GM04504 (cell line): ENCODE measurements around the gene TNRC6C.
"Not testable (repeated sequence)": the region's sequence is repeated elsewhere in the genome, so short reads cannot be mapped to it uniquely, and the experiment has no call there.

ENCODE experiments used
- DNase-seq: peaks from one replicate; pipeline ENCODE4 v3.0.0-alpha.2; 2012; ENCODE audit warnings: low read depth

TNRC6C gene

GRCh38 chr17:77933777-77934398 lies 24.6 kb upstream of the TNRC6C start:
- DNase-seq, result no peak

- no peak for DNase-seq
Measured at GRCh38 chr17:77935121-77935571, 23.4 kb upstream of the TNRC6C start.

GRCh38 chr17:77935744-77936143 lies 22.8 kb upstream of the TNRC6C start:
- DNase-seq, result not testable (repeated sequence)

- no peak for DNase-seq
Measured at GRCh38 chr17:77936881-77937280, 21.6 kb upstream of the TNRC6C start.

GRCh38 chr17:77941004-77941403 lies 17.5 kb upstream of the TNRC6C start:
- DNase-seq, result no peak

- no peak for DNase-seq
Measured at GRCh38 chr17:77942112-77942988, 16.2 kb upstream of the TNRC6C start.

GRCh38 chr17:77943971-77944370 lies 14.5 kb upstream of the TNRC6C start:
- no peak for DNase-seq

GRCh38 chr17:77944390-77945222 lies 13.9 kb upstream of the TNRC6C start:
- DNase-seq, result no peak

GRCh38 chr17:77946900-77947645 lies 11.4 kb upstream of the TNRC6C start:
- no peak for DNase-seq

GRCh38 chr17:77948690-77949114 lies 9.8 kb upstream of the TNRC6C start:
- no peak for DNase-seq

GRCh38 chr17:77951123-77951522 lies 7.4 kb upstream of the TNRC6C start:
- DNase-seq, result no peak

- DNase-seq, result no peak
Measured at GRCh38 chr17:77952368-77952767, 6.1 kb upstream of the TNRC6C start.

GRCh38 chr17:77957235-77957856 lies 1.2 kb upstream of the TNRC6C start:
- no peak for DNase-seq

GRCh38 chr17:77958716-77959125 lies 218 bp downstream of the TNRC6C start:
- no peak for DNase-seq

GRCh38 chr17:77959126-77959925 lies 823 bp downstream of the TNRC6C start:
- DNase-seq, result no peak

GRCh38 chr17:77959926-77960521 lies 1.5 kb downstream of the TNRC6C start:
- no peak for DNase-seq

- no peak for DNase-seq
Measured at GRCh38 chr17:77961741-77962140, 3.2 kb downstream of the TNRC6C start.

- no peak for DNase-seq
Measured at GRCh38 chr17:77962348-77962747, 3.8 kb downstream of the TNRC6C start.

- peak; percentile 77 for DNase-seq
Measured at GRCh38 chr17:77963441-77963840, 4.9 kb downstream of the TNRC6C start.

GRCh38 chr17:77965352-77965751 lies 6.8 kb downstream of the TNRC6C start:
- no peak for DNase-seq
